Measurements from ENCODE around the gene DGKH.
"Not testable (repeated sequence)": the region's sequence is repeated elsewhere in the genome, so short reads cannot be mapped to it uniquely, and the experiment has no call there.

The DGKH gene

GRCh38 chr13:42041011-42041683, 7.3 kb upstream of the DGKH start:
- peak; percentile 34 for DNase-seq (ENCODE audit: low spot score)

- peak; percentile 46 for DNase-seq (ENCODE audit: low spot score)
These were observed 6.8 kb upstream of the DGKH start for GRCh38 chr13:42041684-42042035.

- DNase-seq (ENCODE audit: low spot score), result no peak
These were observed 4.8 kb upstream of the DGKH start for GRCh38 chr13:42043676-42044075.

- DNase-seq (ENCODE audit: low spot score), result no peak
These were observed 2.0 kb upstream of the DGKH start for GRCh38 chr13:42046448-42046847.

GRCh38 chr13:42047561-42048341, 697 bp upstream of the DGKH start:
- peak; percentile 11 for DNase-seq (ENCODE audit: low spot score)

GRCh38 chr13:42048684-42049453, 421 bp downstream of the DGKH start:
- DNase-seq (ENCODE audit: low spot score), result peak; percentile 36

GRCh38 chr13:42049454-42049813, 986 bp downstream of the DGKH start:
- DNase-seq (ENCODE audit: low spot score), result no peak

- DNase-seq (ENCODE audit: low spot score), result no peak
These were observed 6.5 kb downstream of the DGKH start for GRCh38 chr13:42054798-42055499.

GRCh38 chr13:42055500-42056085, 7.1 kb downstream of the DGKH start:
- DNase-seq (ENCODE audit: low spot score), result no peak

- DNase-seq (ENCODE audit: low spot score), result no peak
These were observed 7.7 kb downstream of the DGKH start for GRCh38 chr13:42056146-42056545.

- no peak for DNase-seq (ENCODE audit: low spot score)
These were observed 8.1 kb downstream of the DGKH start for GRCh38 chr13:42056583-42056982.

- DNase-seq (ENCODE audit: low spot score), result no peak
These were observed 9.6 kb downstream of the DGKH start for GRCh38 chr13:42057918-42058530.

- no peak for DNase-seq (ENCODE audit: low spot score)
These were observed 13.5 kb downstream of the DGKH start for GRCh38 chr13:42061943-42062342.

GRCh38 chr13:42063105-42063504, 14.7 kb downstream of the DGKH start:
- no peak for DNase-seq (ENCODE audit: low spot score)

- DNase-seq (ENCODE audit: low spot score), result no peak
These were observed 15.8 kb downstream of the DGKH start for GRCh38 chr13:42064259-42064658.

GRCh38 chr13:42064966-42065365, 16.5 kb downstream of the DGKH start:
- no peak for DNase-seq (ENCODE audit: low spot score)

GRCh38 chr13:42065414-42065813, 17.0 kb downstream of the DGKH start:
- DNase-seq (ENCODE audit: low spot score), result no peak

- no peak for DNase-seq (ENCODE audit: low spot score)
These were observed 18.1 kb downstream of the DGKH start for GRCh38 chr13:42066542-42066941.

GRCh38 chr13:42068886-42069285, 20.4 kb downstream of the DGKH start:
- peak; percentile 37 for DNase-seq (ENCODE audit: low spot score)

GRCh38 chr13:42070599-42070998, 22.2 kb downstream of the DGKH start:
- DNase-seq (ENCODE audit: low spot score), result not testable (repeated sequence)

- DNase-seq (ENCODE audit: low spot score), result not testable (repeated sequence)
These were observed 22.7 kb downstream of the DGKH start for GRCh38 chr13:42071179-42071578.

All from pons (tissue), 1 donor.